ENCODE results near the gene ZNF831.

DNA sequence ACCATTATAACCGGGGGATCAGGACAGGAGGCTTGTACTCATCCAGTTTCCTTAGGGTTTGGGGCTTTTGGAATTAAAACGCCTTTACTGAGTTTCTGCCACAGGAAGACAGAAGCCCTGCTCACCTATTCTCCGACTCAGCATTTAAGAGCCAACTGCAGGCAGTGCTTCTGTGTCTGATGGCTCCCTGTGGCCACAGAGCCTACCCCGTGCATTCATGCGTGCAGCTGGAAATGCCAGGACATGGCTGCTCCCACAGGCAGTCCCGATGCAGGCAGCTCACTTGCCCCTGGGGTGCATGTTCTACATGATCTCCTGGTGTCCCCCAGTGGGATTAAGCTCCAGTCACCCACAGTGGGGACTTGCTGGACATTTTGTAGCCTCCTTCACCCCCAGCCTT is 22.2 kb downstream of the ZNF831 start:
- no peak for TF ChIP-seq POLR2A (IDR thresholded peaks at IDR 0.05; ENCODE audit: low read depth, low read length)
- TF ChIP-seq TAF1 (IDR thresholded peaks at IDR 0.05; ENCODE audit: borderline replicate concordance, low read depth, low read length) = no peak
